GM12873 (cell line): ENCODE results near the gene ELL2.

ENCODE experiments used
- TF ChIP-seq, protein P1 (sequence below): IDR thresholded peaks from 2 replicates; pipeline ENCODE4 v1.5.1; 2012; ENCODE audit warnings: low read depth, mild to moderate bottlenecking, moderate library complexity, low read length, control low read depth; ENCODE audit not compliant: insufficient read depth; ENCODE audit errors: missing control alignments

The ELL2 gene

DNA sequence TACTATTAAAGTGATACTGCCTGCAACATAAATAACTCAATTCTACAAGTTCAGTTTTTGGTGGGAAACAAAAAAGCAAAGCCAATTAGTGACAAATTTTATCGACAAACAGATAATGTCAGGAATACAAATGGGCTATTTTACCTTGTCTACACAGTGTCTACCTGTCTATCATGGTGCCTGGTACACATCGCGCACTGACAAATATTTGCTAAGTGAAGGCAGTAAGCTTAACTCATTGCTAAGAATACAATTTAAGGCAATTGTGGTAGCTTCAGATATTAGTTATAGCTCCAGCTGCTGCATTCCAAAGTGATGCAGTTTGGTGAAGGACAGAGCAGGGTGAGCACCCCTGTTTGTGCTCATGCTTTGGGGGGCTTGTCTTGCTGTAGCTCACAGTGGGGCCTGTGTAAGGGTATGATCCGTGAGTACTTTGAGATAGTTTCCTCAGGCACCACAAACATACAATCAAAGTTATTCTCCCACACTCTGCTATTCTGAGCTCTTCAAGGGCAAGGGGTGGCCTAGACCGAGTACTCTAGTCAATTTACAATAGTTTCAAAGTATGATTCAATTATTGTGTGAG is 24.7 kb downstream of the ELL2 start:
- TF ChIP-seq, protein P1, sequence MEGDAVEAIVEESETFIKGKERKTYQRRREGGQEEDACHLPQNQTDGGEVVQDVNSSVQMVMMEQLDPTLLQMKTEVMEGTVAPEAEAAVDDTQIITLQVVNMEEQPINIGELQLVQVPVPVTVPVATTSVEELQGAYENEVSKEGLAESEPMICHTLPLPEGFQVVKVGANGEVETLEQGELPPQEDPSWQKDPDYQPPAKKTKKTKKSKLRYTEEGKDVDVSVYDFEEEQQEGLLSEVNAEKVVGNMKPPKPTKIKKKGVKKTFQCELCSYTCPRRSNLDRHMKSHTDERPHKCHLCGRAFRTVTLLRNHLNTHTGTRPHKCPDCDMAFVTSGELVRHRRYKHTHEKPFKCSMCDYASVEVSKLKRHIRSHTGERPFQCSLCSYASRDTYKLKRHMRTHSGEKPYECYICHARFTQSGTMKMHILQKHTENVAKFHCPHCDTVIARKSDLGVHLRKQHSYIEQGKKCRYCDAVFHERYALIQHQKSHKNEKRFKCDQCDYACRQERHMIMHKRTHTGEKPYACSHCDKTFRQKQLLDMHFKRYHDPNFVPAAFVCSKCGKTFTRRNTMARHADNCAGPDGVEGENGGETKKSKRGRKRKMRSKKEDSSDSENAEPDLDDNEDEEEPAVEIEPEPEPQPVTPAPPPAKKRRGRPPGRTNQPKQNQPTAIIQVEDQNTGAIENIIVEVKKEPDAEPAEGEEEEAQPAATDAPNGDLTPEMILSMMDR, result no peak

DNA sequence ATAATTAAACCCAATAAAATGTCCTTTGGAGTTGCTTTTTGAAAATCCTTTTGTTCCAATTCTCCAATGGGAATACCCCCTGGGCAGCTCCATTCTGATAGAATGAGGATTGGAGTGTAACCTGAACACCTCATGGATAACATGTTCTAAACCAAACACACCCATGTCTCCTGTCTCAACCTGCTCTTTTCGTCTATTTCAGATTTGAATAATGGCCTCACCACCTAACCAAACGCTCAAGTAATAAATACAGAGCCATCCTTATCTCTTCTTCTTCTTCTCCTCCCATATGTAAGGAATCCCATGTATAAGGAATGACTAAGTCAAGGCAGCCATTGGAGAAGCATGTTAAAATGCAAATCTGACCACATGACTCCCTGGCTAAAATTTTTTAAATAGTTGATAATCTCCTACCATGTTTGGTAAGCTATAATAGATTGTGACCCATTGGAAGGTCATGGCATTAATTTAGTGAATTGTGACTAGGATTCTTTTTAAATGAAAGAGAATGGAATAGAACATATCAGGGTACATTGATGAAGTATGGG is 26.0 kb downstream of the ELL2 start:
- TF ChIP-seq, protein P1, result no peak

DNA sequence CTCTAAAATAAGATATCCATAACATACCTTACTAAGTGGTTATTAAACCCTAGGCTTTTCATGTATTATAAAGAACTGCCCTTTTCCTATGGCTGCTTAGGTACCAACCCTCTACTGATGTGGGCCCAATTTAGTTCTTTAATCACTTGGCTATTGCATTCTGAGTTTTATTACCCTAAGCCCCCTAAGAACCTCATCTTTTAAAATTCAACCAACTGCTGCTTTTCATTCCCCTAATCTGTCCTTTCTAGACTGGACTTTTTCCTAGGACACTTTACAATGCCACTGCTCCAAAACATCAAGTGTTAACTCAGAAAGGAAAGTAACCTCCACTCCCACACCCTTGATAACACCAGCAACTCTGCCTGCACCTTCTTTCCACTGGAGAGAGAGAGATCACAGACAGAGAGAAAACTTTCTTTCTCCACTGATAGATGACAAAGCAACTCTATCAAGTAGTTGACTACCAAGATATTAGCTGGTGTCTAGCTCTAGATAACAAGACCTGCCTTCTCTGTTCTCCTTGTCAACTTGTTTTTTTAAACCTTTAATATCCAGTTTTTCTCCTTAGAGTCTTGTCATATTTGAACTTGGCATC is 27.3 kb downstream of the ELL2 start:
- TF ChIP-seq, protein P1, result no peak

DNA sequence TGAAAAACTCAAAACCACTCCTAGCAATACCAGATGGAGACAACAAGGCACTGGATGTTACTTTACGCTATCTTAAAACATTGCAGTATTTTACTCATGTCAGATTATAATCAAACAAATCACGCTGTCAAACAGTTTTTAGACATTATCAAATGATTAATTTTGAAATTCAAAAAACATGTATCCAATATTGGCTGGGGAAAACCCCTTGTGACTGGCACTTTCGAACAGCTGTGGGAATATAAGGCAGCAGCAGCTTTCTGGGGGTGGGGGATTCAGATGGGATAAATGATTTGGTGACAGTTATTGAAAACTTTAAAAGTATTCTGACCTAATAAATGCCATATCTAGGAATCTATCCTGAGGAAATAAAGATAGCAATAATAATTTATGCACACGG is 28.7 kb downstream of the ELL2 start:
- TF ChIP-seq, protein P1, result no peak

DNA sequence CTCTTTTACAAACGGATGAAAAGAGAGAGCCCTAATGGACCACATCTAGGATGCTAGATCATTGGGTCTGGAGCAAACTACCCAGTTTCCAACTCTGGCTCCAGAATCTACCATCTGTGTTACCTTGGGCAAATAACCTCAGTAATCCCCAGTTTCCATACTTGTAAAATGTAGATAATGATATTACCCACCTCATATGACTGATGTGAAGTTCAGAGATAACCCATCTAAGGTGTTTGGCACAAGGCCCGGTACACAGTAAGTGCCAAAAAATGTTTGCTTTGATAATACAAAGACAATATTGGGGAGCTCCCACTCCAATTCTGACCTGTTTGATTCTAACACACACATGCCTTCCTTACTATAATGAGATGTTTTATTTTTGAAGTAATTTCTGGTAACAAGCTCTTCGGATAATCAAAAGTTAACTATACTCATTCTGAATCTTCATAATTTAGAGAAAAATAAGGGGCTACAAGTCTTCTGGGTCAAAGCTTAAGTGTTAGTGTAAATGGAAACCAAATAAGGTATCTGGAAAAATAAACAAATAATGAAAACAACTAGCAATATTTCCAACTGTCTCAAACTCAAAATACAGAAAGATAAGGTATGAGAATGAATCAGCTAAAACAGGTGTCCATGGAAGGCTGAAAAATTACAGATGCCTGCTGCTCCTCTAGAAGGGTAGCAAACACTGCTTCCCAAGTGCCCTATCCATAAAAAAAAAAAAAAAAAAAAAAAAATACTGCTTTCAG is 30.4 kb downstream of the ELL2 start:
- TF ChIP-seq, protein P1, result no peak

DNA sequence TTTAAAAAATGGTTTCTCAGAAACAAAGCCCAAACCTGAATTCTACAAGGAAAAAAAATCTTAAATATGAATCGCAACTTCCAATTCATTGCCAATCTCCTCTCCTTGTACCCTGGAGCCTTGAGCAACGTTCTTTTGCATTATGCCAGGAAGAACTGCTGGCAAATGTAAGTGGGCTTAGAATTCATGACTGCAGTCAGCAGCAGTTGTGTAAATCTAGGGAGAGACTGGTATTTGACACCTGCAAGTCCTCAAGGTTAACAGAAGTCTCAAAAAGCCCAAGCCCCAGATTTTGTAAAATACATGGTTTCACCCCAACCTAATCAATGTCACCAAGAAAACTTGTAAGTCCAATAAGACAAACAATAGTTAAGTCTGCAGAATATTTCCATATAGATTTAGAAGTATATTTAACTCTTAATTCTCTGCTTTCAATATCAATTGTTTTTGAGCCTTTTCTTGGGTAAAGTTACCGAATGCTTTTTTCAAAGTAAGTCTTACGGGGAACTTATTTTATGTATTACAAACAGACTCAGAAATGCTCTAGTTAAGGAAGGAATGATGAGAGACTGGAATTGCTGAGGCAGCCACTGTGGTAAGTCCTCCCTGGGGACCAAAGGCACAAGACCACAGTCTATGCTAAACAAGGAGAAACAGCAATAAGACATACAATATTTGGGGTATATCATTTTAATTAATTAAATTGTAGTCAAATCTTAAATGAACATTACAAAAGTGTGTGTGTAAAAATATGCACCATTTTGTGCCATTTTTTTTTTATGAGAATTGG is 31.3 kb downstream of the ELL2 start:
- TF ChIP-seq, protein P1, result no peak
